Gastroesophageal sphincter (tissue), 3 donors: Measurements from ENCODE around the gene UGT2B7.

Source experiments
- CTCF ChIP-seq, 4 experiments: fragments of 200-600 bp in 2 of 4; fragments of 450-650 bp in 2 of 4; sonication (generic) in 1 of 4; IDR thresholded peaks; one replicate each; pipeline ENCODE4 v1.5.1; 2017 to 2019; ENCODE audit warnings: antibody characterized with exemption in 4 of 4, mild to moderate bottlenecking in 2 of 4, moderate library complexity in 2 of 4
- EP300 ChIP-seq: sonication (generic); formaldehyde crosslinking; IDR thresholded peaks from one replicate; pipeline ENCODE4 v1.6.1; 2017; ENCODE audit warnings: antibody characterized with exemption, mild to moderate bottlenecking
- POLR2A ChIP-seq, 2 donors: fragments of 450-650 bp; IDR thresholded peaks; one replicate each; pipeline ENCODE4 v1.6.1; 2017; ENCODE audit warnings: antibody characterized with exemption in 2 of 2, mild to moderate bottlenecking in 2 of 2, moderate library complexity in 1 of 2
- POLR2AphosphoS5 ChIP-seq: sonication (generic); formaldehyde crosslinking; IDR thresholded peaks from one replicate; pipeline ENCODE4 v1.6.1; 2017; ENCODE audit warnings: antibody characterized with exemption

- TF ChIP-seq CTCF (IDR thresholded peaks at IDR 0.05) = no peak
- no peak for TF ChIP-seq POLR2A (IDR thresholded peaks at IDR 0.05)
- TF ChIP-seq EP300 = no peak
- TF ChIP-seq POLR2AphosphoS5 = no peak
Measured at GRCh38 chr4:69096810-69097209, 536 bp downstream of the UGT2B7 start.
